ENCODE measurements around the gene UQCRC2.

- TF ChIP-seq CTCF (IDR thresholded peaks at IDR 0.05) (no peak), POLR2A (IDR thresholded peaks at IDR 0.05) (no peak), POLR2AphosphoS5 (IDR thresholded peaks at IDR 0.05) (no peak)
Measured at GRCh38 chr16:21980032-21980431, 26.9 kb downstream of the UQCRC2 start.
